ENCODE measurements around the gene SEMA5A.

- TF ChIP-seq CTCF (IDR thresholded peaks at IDR 0.05; ENCODE audit: low read length), result no peak
- no peak for TF ChIP-seq EZH2phosphoT487 (IDR thresholded peaks at IDR 0.05; ENCODE audit: low read length)
- TF ChIP-seq EZH2 (optimal IDR thresholded peaks at IDR 0.05; ENCODE audit: low read depth, low read length), result no peak
Observed at GRCh38 chr5:9241479-9242305, 304.2 kb downstream of the SEMA5A start.

Measured in MM.1S (cell line).